ENCODE data around the gene POLD4. TPM values are rescaled to one million over a fixed set of nuclear protein-coding genes. Genes with fewer than 3 reads are reported as not detected.

The POLD4 gene
- total and polyA plus RNA-seq, 2 donors (not counting 1 experiment from before 2014, with no cell fraction given): 32.4 to 36.3 TPM

GRCh38 chr11:67345247-67345919, 8.0 kb downstream of the POLD4 start:
- Histone ChIP-seq H2AFZ (ENCODE audit: low read length) (no peak overlapping the region), H3K4me2 (ENCODE audit: extremely low read depth, insufficient read depth, low read length) (no peak overlapping the region), H3K36me3 (ENCODE audit: control insufficient read depth, insufficient read depth, low read length) (no peaks in the 10 kb centered on the region), H3K27ac (ENCODE audit: insufficient read depth, low read length) (no peak overlapping the region), H3K9me3 (ENCODE audit: control insufficient read depth, insufficient read depth, low read depth, low read length) (no peaks in the 10 kb centered on the region), H3K9ac (ENCODE audit: insufficient read depth, low read length) (no peak overlapping the region), H3K79me2 (ENCODE audit: control insufficient read depth, insufficient read depth, low read length) (no peaks in the 10 kb centered on the region), H3K4me1 (ENCODE audit: control insufficient read depth, extremely low read depth, insufficient read depth, low read length) (peaks cover 6% of the 10 kb centered on the region), H3K27me3 (ENCODE audit: control insufficient read depth, insufficient read depth, low read length) (no peaks in the 10 kb centered on the region), H4K20me1 (ENCODE audit: control insufficient read depth, extremely low read depth, insufficient read depth, low read length) (no peaks in the 10 kb centered on the region), H3K4me3 (replicated peaks in 1 of 4; ENCODE audit: control extremely low read depth in 1 of 4, insufficient read depth in 1 of 4, low read depth in 3 of 4, low read length in 4 of 4) (no peak overlapping the region)
- no peak for TF ChIP-seq CTCF (conservative IDR thresholded peaks at IDR 0.05 in 1 of 2, IDR thresholded peaks at IDR 0.05 in 1 of 2; ENCODE audit: low read depth in 1 of 2, low read length in 2 of 2)
- TF ChIP-seq EZH2 (IDR thresholded peaks at IDR 0.05; ENCODE audit: low read length, missing control alignments): no peak
- no peak for DNase-seq (ENCODE audit: low read depth in 2 of 2)

- Histone ChIP-seq H3K36me3 (ENCODE audit: control insufficient read depth, insufficient read depth, low read length) (no peaks in the 10 kb centered on the region), H4K20me1 (ENCODE audit: control insufficient read depth, extremely low read depth, insufficient read depth, low read length) (no peaks in the 10 kb centered on the region), H3K4me1 (ENCODE audit: control insufficient read depth, extremely low read depth, insufficient read depth, low read length) (peaks cover 6% of the 10 kb centered on the region), H2AFZ (ENCODE audit: low read length) (no peak overlapping the region), H3K9ac (ENCODE audit: insufficient read depth, low read length) (no peak overlapping the region), H3K27me3 (ENCODE audit: control insufficient read depth, insufficient read depth, low read length) (no peaks in the 10 kb centered on the region), H3K4me3 (replicated peaks in 1 of 4; ENCODE audit: control extremely low read depth in 1 of 4, insufficient read depth in 1 of 4, low read depth in 3 of 4, low read length in 4 of 4) (no peak overlapping the region), H3K79me2 (ENCODE audit: control insufficient read depth, insufficient read depth, low read length) (no peaks in the 10 kb centered on the region), H3K27ac (ENCODE audit: insufficient read depth, low read length) (no peak overlapping the region), H3K4me2 (ENCODE audit: extremely low read depth, insufficient read depth, low read length) (no peak overlapping the region), H3K9me3 (ENCODE audit: control insufficient read depth, insufficient read depth, low read depth, low read length) (no peaks in the 10 kb centered on the region)
- no peak for DNase-seq (ENCODE audit: low read depth in 2 of 2)
- TF ChIP-seq CTCF (conservative IDR thresholded peaks at IDR 0.05 in 1 of 2, IDR thresholded peaks at IDR 0.05 in 1 of 2; ENCODE audit: low read depth in 1 of 2, low read length in 2 of 2) (no peak), EZH2 (IDR thresholded peaks at IDR 0.05; ENCODE audit: low read length, missing control alignments) (no peak)
Measured at GRCh38 chr11:67344264-67344663, 9.1 kb downstream of the POLD4 start.

GRCh38 chr11:67337257-67337656, 16.1 kb downstream of the POLD4 start:
- DNase-seq (ENCODE audit: low read depth in 2 of 2): no peak
- Histone ChIP-seq H3K27ac (ENCODE audit: insufficient read depth, low read length) (no peak overlapping the region), H2AFZ (ENCODE audit: low read length) (no peak overlapping the region), H3K4me1 (ENCODE audit: control insufficient read depth, extremely low read depth, insufficient read depth, low read length) (no peaks in the 10 kb centered on the region), H3K36me3 (ENCODE audit: control insufficient read depth, insufficient read depth, low read length) (no peaks in the 10 kb centered on the region), H4K20me1 (ENCODE audit: control insufficient read depth, extremely low read depth, insufficient read depth, low read length) (no peaks in the 10 kb centered on the region), H3K9me3 (ENCODE audit: control insufficient read depth, insufficient read depth, low read depth, low read length) (no peaks in the 10 kb centered on the region), H3K79me2 (ENCODE audit: control insufficient read depth, insufficient read depth, low read length) (no peaks in the 10 kb centered on the region), H3K4me3 (replicated peaks in 1 of 4; ENCODE audit: control extremely low read depth in 1 of 4, insufficient read depth in 1 of 4, low read depth in 3 of 4, low read length in 4 of 4) (no peak overlapping the region), H3K4me2 (ENCODE audit: extremely low read depth, insufficient read depth, low read length) (no peak overlapping the region), H3K27me3 (ENCODE audit: control insufficient read depth, insufficient read depth, low read length) (no peaks in the 10 kb centered on the region), H3K9ac (ENCODE audit: insufficient read depth, low read length) (no peak overlapping the region)
- no peak for TF ChIP-seq CTCF (conservative IDR thresholded peaks at IDR 0.05 in 1 of 2, IDR thresholded peaks at IDR 0.05 in 1 of 2; ENCODE audit: low read depth in 1 of 2, low read length in 2 of 2)
- TF ChIP-seq EZH2 (IDR thresholded peaks at IDR 0.05; ENCODE audit: low read length, missing control alignments): no peak
